HepG2 (cell line): ENCODE measurements around the gene SIVA1. TPM values are rescaled to one million over a fixed set of nuclear protein-coding genes. Genes with fewer than 3 reads are reported as not detected.

Experiments
- ATF4 ChIP-seq, 2 experiments: fragments of 450-650 bp in 1 of 2; sonication (generic) in 1 of 2; formaldehyde crosslinking; IDR thresholded peaks; 2 replicates each; pipeline versions ENCODE4 v1.5.0 to v1.8.0; 2020 to 2022; ENCODE audit warnings: mild to moderate bottlenecking in 1 of 2, missing genetic modification reagents in 1 of 2
- EHMT2 ChIP-seq: fragments of 200-600 bp; sonication (generic); IDR thresholded peaks from 2 replicates; pipeline ENCODE4 v1.7.0; 2017; ENCODE audit warnings: antibody characterized with exemption, low read depth, low read length, borderline replicate concordance
- HIVEP1 ChIP-seq: sonication (generic); formaldehyde crosslinking; IDR thresholded peaks from 2 replicates; pipeline ENCODE4 v1.4.0; 2020; ENCODE audit warnings: mild to moderate bottlenecking, missing genetic modification reagents
- HNRNPLL ChIP-seq: fragments of 200-400 bp; formaldehyde crosslinking; IDR thresholded peaks from 2 replicates; pipeline ENCODE4 v1.6.1; 2017; ENCODE audit warnings: mild to moderate bottlenecking, low read depth, low read length; ENCODE audit not compliant: poor library complexity, severe bottlenecking
- MAFG ChIP-seq: sonication (generic); formaldehyde crosslinking; IDR thresholded peaks from 2 replicates; pipeline ENCODE4 v1.5.1; 2020; ENCODE audit warnings: mild to moderate bottlenecking, missing genetic modification reagents
- MXD3 ChIP-seq: IDR thresholded peaks from 2 replicates; pipeline ENCODE4 v1.6.1; 2016; ENCODE audit warnings: mild to moderate bottlenecking, missing biosample characterization, missing genetic modification reagents
- NFE2L1 ChIP-seq: sonication (generic); formaldehyde crosslinking; IDR thresholded peaks from 2 replicates; pipeline ENCODE4 v1.4.0; 2020; ENCODE audit warnings: missing genetic modification reagents, mild to moderate bottlenecking, borderline replicate concordance
- POLR2AphosphoS5 ChIP-seq: IDR thresholded peaks from 2 replicates; pipeline ENCODE4 v1.6.1; 2012; ENCODE audit warnings: low read depth, low read length
- RAD51 ChIP-seq: fragments of 450-650 bp; IDR thresholded peaks from 2 replicates; pipeline ENCODE4 v1.6.1; 2016; ENCODE audit warnings: borderline replicate concordance
- REPIN1 ChIP-seq: sonication (generic); formaldehyde crosslinking; IDR thresholded peaks from 2 replicates; pipeline ENCODE4 v1.8.0; 2022; ENCODE audit warnings: missing genetic modification reagents, low read depth, mild to moderate bottlenecking, borderline replicate concordance
- SALL2 ChIP-seq: sonication (generic); formaldehyde crosslinking; IDR thresholded peaks from 2 replicates; pipeline ENCODE4 v1.8.1; 2023; ENCODE audit warnings: mild to moderate bottlenecking, missing genetic modification reagents, inconsistent platforms
- SP1 ChIP-seq, 2 experiments: fragments of 450-650 bp in 1 of 2; sonication (generic) in 1 of 2; formaldehyde crosslinking in 1 of 2; IDR thresholded peaks; 2 replicates each; pipeline versions ENCODE4 v1.4.0 to v1.6.1; 2016 to 2020; ENCODE audit warnings: missing genetic modification reagents in 1 of 2
- ZNF235 ChIP-seq: sonication (generic); formaldehyde crosslinking; IDR thresholded peaks from 2 replicates; pipeline ENCODE4 v1.8.1; 2023; ENCODE audit warnings: mild to moderate bottlenecking, missing genetic modification reagents, borderline replicate concordance
- ZNF333 ChIP-seq: sonication (generic); formaldehyde crosslinking; IDR thresholded peaks from 2 replicates; pipeline ENCODE4 v1.4.0; 2020; ENCODE audit warnings: mild to moderate bottlenecking, missing genetic modification reagents, borderline replicate concordance
- ZNF382 ChIP-seq: sonication (generic); formaldehyde crosslinking; IDR thresholded peaks from 2 replicates; pipeline ENCODE4 v1.5.0; 2020; ENCODE audit warnings: missing genetic modification reagents, mild to moderate bottlenecking, borderline replicate concordance
- ZNF512 ChIP-seq: sonication (generic); formaldehyde crosslinking; IDR thresholded peaks from 2 replicates; pipeline ENCODE4 v1.4.0; 2020; ENCODE audit warnings: mild to moderate bottlenecking, missing genetic modification reagents
- ZNF550 ChIP-seq: sonication (generic); formaldehyde crosslinking; IDR thresholded peaks from 2 replicates; pipeline ENCODE4 v1.4.0; 2020; ENCODE audit warnings: mild to moderate bottlenecking, missing genetic modification reagents, borderline replicate concordance
- ZNF776 ChIP-seq: sonication (generic); formaldehyde crosslinking; IDR thresholded peaks from 2 replicates; pipeline ENCODE4 v1.4.0; 2020; ENCODE audit warnings: mild to moderate bottlenecking, missing genetic modification reagents
- ZSCAN31 ChIP-seq: sonication (generic); formaldehyde crosslinking; IDR thresholded peaks from 2 replicates; pipeline ENCODE4 v1.5.0; 2020; ENCODE audit warnings: low read depth, mild to moderate bottlenecking, missing genetic modification reagents
- polyA plus RNA-seq, 8 experiments: library from polyadenylated mRNA; depleted of rRNA in 3 of 8; stranded (reverse) in 7 of 8; unstranded in 1 of 8; fragments of >200 nt; fragmentation: Illumina TruSeq in 4 of 8; extraction: Trizol in 4 of 8; gene quantifications; 2 replicates each; pipeline versions ENCODE4 v1.2.1 to v1.2.3, GENCODE V29; 2011 to 2016; ENCODE audit warnings: low read depth in 4 of 8, missing spikeins in 1 of 8, mixed read lengths in 1 of 8; ENCODE audit not compliant: insufficient read depth in 1 of 8
- total RNA-seq, 5 experiments: library from RNA; depleted of rRNA; stranded (reverse); fragments of >200 nt; fragmentation: Illumina TruSeq; extraction: Trizol; gene quantifications; 2 replicates each; pipeline ENCODE4 v1.2.3, GENCODE V29; 2016; ENCODE audit warnings: low read depth in 1 of 5
- TF ChIP-seq, protein P1 (sequence below): sonication (generic); formaldehyde crosslinking; IDR thresholded peaks from 2 replicates; pipeline ENCODE4 v1.4.0; 2020; ENCODE audit warnings: missing genetic modification reagents
- TF ChIP-seq, protein P2 (sequence below): sonication (generic); formaldehyde crosslinking; IDR thresholded peaks from 2 replicates; pipeline ENCODE4 v1.4.0; 2020; ENCODE audit warnings: missing genetic modification reagents; ENCODE audit errors: not compliant biosample characterization
- TF ChIP-seq, protein P3 (sequence below): sonication (generic); formaldehyde crosslinking; IDR thresholded peaks from 2 replicates; pipeline ENCODE4 v1.5.0; 2020; ENCODE audit warnings: missing genetic modification reagents

Gene SIVA1
- total and polyA plus RNA-seq, 2 of the 13 experiments (the other 11 are each of a cell fraction or from before 2014, with no cell fraction given) = 123 to 186 TPM

DNA sequence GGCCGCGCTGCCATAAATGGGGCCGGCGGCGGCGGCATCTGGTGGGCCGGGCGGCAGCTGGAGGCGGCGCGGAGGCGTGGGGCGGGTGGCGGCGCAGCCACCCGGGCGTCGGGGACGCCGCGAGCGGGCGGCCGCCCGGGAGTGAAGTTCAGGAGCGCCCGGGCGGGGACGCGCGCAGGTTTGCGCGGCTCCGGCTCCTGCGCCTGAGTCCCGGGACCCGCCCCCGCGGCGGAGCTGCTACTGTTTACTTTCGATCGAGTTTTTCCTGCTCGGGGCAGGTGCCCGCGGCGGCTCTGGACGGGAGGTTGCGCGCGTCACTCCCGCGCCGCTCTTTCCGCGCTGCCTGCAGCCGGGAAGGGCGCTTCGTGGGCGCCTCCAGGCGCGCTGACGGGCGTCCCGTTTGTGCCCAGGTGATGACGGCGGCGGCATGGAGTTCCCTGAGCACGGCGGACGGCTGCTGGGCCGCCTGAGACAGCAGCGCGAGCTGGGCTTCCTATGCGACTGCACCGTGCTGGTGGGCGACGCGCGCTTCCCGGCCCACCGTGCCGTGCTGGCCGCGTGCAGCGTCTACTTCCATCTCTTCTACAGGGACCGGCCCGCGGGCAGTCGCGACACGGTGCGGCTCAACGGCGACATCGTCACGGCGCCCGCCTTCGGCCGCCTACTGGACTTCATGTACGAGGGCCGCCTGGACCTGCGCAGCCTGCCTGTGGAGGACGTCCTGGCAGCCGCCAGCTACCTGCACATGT is 48.0 kb downstream of the SIVA1 start, which contains the start of gene ZBTB42 (continued):
- TF ChIP-seq ZNF382 (no peak), ZNF512 (no peak), MAFG (CRISPR knock-in tag) (no peak), EHMT2 (no peak), POLR2AphosphoS5 (0 out of 2 replicates have a peak, but pooled peaks have one; percentile 20), MXD3 (CRISPR knock-in tag) (peak; percentile 65; the same call in 1 of the 2 replicates), ZNF550 (CRISPR knock-in tag) (no peak), REPIN1 (peak; percentile 43; the same call in 1 of the 2 replicates), SALL2 (CRISPR knock-in tag) (peak; percentile 34; the same call in 1 of the 2 replicates), HNRNPLL (peak; percentile 58), SP1 (IDR thresholded peaks at IDR 0.05) (no peak), SP1 (CRISPR knock-in tag; IDR thresholded peaks at IDR 0.05) (no peak), NFE2L1 (peak; percentile 14; the same call in 1 of the 2 replicates), ZSCAN31 (no peak), ATF4 (CRISPR knock-in tag; IDR thresholded peaks at IDR 0.05) (no peak), RAD51 (no peak), ZNF776 (CRISPR knock-in tag) (peak; percentile 85; the same call in 1 of the 2 replicates), ZNF333 (peak; percentile 69; the same call in 1 of the 2 replicates), ZNF235 (CRISPR knock-in tag) (peak; percentile 54; the same call in 1 of the 2 replicates), HIVEP1 (CRISPR knock-in tag) (peak; percentile 61)
- TF ChIP-seq, protein P1, sequence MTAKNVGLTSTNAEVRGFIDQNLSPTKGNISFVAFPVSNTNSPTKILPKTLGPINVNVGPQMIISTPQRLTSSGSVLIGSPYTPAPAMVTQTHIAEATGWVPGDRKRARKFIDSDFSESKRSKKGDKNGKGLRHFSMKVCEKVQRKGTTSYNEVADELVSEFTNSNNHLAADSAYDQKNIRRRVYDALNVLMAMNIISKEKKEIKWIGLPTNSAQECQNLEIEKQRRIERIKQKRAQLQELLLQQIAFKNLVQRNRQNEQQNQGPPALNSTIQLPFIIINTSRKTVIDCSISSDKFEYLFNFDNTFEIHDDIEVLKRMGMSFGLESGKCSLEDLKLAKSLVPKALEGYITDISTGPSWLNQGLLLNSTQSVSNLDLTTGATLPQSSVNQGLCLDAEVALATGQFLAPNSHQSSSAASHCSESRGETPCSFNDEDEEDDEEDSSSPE (CRISPR knock-in tag) = peak; percentile 68
- TF ChIP-seq, protein P2, sequence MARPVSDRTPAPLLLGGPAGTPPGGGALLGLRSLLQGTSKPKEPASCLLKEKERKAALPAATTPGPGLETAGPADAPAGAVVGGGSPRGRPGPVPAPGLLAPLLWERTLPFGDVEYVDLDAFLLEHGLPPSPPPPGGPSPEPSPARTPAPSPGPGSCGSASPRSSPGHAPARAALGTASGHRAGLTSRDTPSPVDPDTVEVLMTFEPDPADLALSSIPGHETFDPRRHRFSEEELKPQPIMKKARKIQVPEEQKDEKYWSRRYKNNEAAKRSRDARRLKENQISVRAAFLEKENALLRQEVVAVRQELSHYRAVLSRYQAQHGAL (CRISPR knock-in tag) = no peak
- TF ChIP-seq, protein P3, sequence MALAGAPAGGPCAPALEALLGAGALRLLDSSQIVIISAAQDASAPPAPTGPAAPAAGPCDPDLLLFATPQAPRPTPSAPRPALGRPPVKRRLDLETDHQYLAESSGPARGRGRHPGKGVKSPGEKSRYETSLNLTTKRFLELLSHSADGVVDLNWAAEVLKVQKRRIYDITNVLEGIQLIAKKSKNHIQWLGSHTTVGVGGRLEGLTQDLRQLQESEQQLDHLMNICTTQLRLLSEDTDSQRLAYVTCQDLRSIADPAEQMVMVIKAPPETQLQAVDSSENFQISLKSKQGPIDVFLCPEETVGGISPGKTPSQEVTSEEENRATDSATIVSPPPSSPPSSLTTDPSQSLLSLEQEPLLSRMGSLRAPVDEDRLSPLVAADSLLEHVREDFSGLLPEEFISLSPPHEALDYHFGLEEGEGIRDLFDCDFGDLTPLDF (CRISPR knock-in tag) = peak; percentile 35; the same call in 1 of the 2 replicates
